HG02610 (cell line): Measurements from ENCODE around the gene TCF7L1.
"Not testable (repeated sequence)": the region's sequence is repeated elsewhere in the genome, so short reads cannot be mapped to it uniquely, and the experiment has no call there.

Experiments used
- ATAC-seq: cut with Tn5 transposase; IDR thresholded peaks from one replicate; pipeline ENCODE4 v1.9.1; 2021; ENCODE audit warnings: mild to moderate bottlenecking, moderate library complexity; ENCODE audit not compliant: unreplicated experiment

TCF7L1 gene

GRCh38 chr2:85130407-85130806 is 2.8 kb upstream of the TCF7L1 start:
- no peak for ATAC-seq

- no peak for ATAC-seq
These were observed 2.1 kb upstream of the TCF7L1 start for GRCh38 chr2:85131116-85131515.

GRCh38 chr2:85132397-85132796 is 795 bp upstream of the TCF7L1 start:
- ATAC-seq = no peak

- no peak for ATAC-seq
These were observed 611 bp downstream of the TCF7L1 start for GRCh38 chr2:85133751-85134254.

GRCh38 chr2:85134255-85134895 is 1.2 kb downstream of the TCF7L1 start:
- no peak for ATAC-seq

- no peak for ATAC-seq
These were observed 1.9 kb downstream of the TCF7L1 start for GRCh38 chr2:85134896-85135659.

GRCh38 chr2:85135660-85135914 is 2.4 kb downstream of the TCF7L1 start:
- no peak for ATAC-seq

GRCh38 chr2:85137156-85137555 is 4.0 kb downstream of the TCF7L1 start:
- no peak for ATAC-seq

- ATAC-seq = no peak
These were observed 10.4 kb downstream of the TCF7L1 start for GRCh38 chr2:85143463-85144082.

- ATAC-seq = no peak
These were observed 12.1 kb downstream of the TCF7L1 start for GRCh38 chr2:85145116-85145820.

GRCh38 chr2:85148190-85148589 is 15.0 kb downstream of the TCF7L1 start:
- no peak for ATAC-seq

GRCh38 chr2:85151026-85151425 is 17.8 kb downstream of the TCF7L1 start:
- ATAC-seq = no peak

- ATAC-seq = no peak
These were observed 19.7 kb downstream of the TCF7L1 start for GRCh38 chr2:85152895-85153294.

- ATAC-seq = no peak
These were observed 21.0 kb downstream of the TCF7L1 start for GRCh38 chr2:85154048-85154753.

GRCh38 chr2:85155082-85155481 is 21.9 kb downstream of the TCF7L1 start:
- not testable (repeated sequence) for ATAC-seq

GRCh38 chr2:85156153-85156552 is 23.0 kb downstream of the TCF7L1 start:
- no peak for ATAC-seq

GRCh38 chr2:85156619-85157018 is 23.4 kb downstream of the TCF7L1 start:
- no peak for ATAC-seq

- no peak for ATAC-seq
These were observed 24.2 kb downstream of the TCF7L1 start for GRCh38 chr2:85157345-85157744.

GRCh38 chr2:85158559-85159273 is 25.5 kb downstream of the TCF7L1 start:
- no peak for ATAC-seq

GRCh38 chr2:85159589-85159988 is 26.4 kb downstream of the TCF7L1 start:
- no peak for ATAC-seq
